Gastrocnemius medialis (tissue), 4 donors: ENCODE results near the gene ADARB2. TPM values are rescaled to one million over a fixed set of nuclear protein-coding genes. Genes with fewer than 3 reads are reported as not detected.

Experiments
- ATAC-seq, 2 donors: fragments of 150-250 bp; one replicate each; pipeline ENCODE4 v1.9.1; 2016
- DNase-seq, 2 donors: peaks; one replicate each; pipeline ENCODE4 v3.0.0-alpha.2; 2019
- H3K27ac ChIP-seq, 4 donors: fragments of 200-600 bp; sonication (generic); 1 replicate in 1 of 4; 2 replicates in 3 of 4; pipeline ENCODE4 v1.5.1; 2016 to 2018; ENCODE audit warnings: mild to moderate bottlenecking in 2 of 4, moderate library complexity in 1 of 4
- H3K27me3 ChIP-seq, 3 donors: fragments of 200-600 bp; sonication (generic) in 2 of 3; 1 replicate in 1 of 3; 2 replicates in 2 of 3; pipeline versions ENCODE4 v1.5.1 to v1.6.0; 2016 to 2019; ENCODE audit warnings: mild to moderate bottlenecking in 1 of 3, moderate library complexity in 1 of 3
- H3K36me3 ChIP-seq, 2 donors: fragments of 200-600 bp; sonication (generic) in 1 of 2; one replicate each; pipeline ENCODE4 v1.5.1; 2017 to 2018
- H3K4me1 ChIP-seq, 2 donors: fragments of 200-600 bp; sonication (generic) in 1 of 2; one replicate each; pipeline ENCODE4 v1.5.1; 2016 to 2017; ENCODE audit warnings: mild to moderate bottlenecking in 2 of 2
- H3K4me3 ChIP-seq, 4 donors: fragments of 200-600 bp; sonication (generic) in 3 of 4; 1 replicate in 1 of 4; 2 replicates in 3 of 4; pipeline ENCODE4 v1.5.1; 2016 to 2019; ENCODE audit warnings: mild to moderate bottlenecking in 2 of 4
- H3K9me3 ChIP-seq, 3 donors: fragments of 200-600 bp; sonication (generic) in 2 of 3; 1 replicate in 1 of 3; 2 replicates in 2 of 3; pipeline ENCODE4 v1.5.1; 2016 to 2019
- POLR2A ChIP-seq, 2 donors: fragments of 450-650 bp; IDR thresholded peaks; one replicate each; pipeline ENCODE4 v1.6.1; 2017; ENCODE audit warnings: antibody characterized with exemption in 2 of 2, mild to moderate bottlenecking in 2 of 2, moderate library complexity in 2 of 2
- in situ Hi-C, 4 donors: fragments of 200-750 bp; cut with MboI; loops; one replicate each; pipeline versions ENCODE4 v1.15.0 to v1.8.0; 2017; ENCODE audit warnings: low sequenced_read_pairs in 4 of 4
- intact Hi-C: fragments of 100-400 bp; cut with DNase I; formaldehyde crosslinking; loops from one replicate; pipeline ENCODE4 v1.15.1; 2023; ENCODE audit warnings: low total_unique reads
- total RNA-seq, 4 donors: library from RNA; depleted of rRNA; stranded (reverse); fragments of >200 nt; gene quantifications; one replicate each; pipeline versions ENCODE4 v1.1.0 to v1.2.3, GENCODE V29; 2016
- TF ChIP-seq, protein P1 (sequence below), 5 experiments: fragments of 450-650 bp in 3 of 5; fragments of 200-600 bp in 2 of 5; sonication (generic) in 2 of 5; IDR thresholded peaks in 4 of 5; conservative IDR thresholded peaks in 1 of 5; 1 replicate in 4 of 5; 2 replicates in 1 of 5; pipeline ENCODE4 v1.5.1; 2016 to 2019; ENCODE audit warnings: antibody characterized with exemption in 5 of 5, mild to moderate bottlenecking in 3 of 5, moderate library complexity in 3 of 5

The ADARB2 gene
- total RNA-seq, 4 donors from 2014 or later = 0.07 to 0.87 (median 0.10) TPM

DNA sequence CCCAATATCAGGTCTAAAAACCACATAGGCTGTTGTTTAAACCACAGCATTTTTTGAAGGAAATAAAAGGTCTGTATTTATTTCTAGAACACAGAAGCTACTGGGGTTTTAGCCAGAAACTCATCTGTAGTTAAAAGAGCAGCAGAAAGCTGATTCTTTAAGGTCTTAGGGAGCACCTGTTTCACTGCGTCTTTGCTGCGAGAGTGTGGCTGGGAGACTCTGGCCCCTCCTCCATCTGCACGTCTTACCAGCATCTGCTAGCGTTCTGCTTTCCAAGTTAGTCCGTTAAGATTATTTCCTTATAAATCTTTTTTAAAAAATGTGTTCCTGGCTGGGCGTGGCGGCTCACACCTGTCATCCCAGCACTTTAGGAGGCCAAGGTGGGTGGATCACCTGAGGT is 95.9 kb downstream of the ADARB2 start:
- in situ Hi-C loops = no loop called here
- no peak overlapping the region for H3K4me3 ChIP-seq
- no peak for ATAC-seq

DNA sequence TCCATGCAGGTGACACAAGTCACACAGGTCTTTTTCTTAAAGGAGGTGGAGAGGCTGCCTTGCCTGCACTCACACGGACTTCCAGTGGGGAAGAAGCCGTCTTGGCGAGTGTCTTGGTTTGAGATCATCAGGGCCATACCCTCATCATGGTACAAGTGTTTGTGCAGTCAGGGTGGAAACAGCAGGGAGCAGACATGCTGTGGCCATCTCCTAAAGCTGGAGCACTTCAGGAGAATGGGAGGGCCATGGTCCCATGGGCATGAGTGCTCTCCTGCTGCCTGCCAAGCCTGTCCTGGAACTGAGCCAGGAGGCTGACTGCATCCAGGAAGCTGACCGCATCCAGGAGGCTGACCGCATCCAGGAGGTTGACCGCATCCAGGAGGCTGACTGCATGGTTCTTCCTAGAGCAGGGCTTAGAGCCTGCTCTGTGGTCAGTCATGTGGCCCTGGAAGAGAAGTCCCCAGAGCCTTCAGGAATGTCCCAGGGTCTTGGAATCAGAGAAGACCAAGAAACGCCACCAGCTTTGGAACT is 98.4 kb downstream of the ADARB2 start:
- in situ Hi-C loops (no loop called here), intact Hi-C loops (no loop called here)
- no peaks in the 10 kb centered on the region for H3K27me3 ChIP-seq
- no peaks in the 10 kb centered on the region for H3K9me3 ChIP-seq
- TF ChIP-seq POLR2A (IDR thresholded peaks at IDR 0.05) = no peak
- TF ChIP-seq, protein P1, sequence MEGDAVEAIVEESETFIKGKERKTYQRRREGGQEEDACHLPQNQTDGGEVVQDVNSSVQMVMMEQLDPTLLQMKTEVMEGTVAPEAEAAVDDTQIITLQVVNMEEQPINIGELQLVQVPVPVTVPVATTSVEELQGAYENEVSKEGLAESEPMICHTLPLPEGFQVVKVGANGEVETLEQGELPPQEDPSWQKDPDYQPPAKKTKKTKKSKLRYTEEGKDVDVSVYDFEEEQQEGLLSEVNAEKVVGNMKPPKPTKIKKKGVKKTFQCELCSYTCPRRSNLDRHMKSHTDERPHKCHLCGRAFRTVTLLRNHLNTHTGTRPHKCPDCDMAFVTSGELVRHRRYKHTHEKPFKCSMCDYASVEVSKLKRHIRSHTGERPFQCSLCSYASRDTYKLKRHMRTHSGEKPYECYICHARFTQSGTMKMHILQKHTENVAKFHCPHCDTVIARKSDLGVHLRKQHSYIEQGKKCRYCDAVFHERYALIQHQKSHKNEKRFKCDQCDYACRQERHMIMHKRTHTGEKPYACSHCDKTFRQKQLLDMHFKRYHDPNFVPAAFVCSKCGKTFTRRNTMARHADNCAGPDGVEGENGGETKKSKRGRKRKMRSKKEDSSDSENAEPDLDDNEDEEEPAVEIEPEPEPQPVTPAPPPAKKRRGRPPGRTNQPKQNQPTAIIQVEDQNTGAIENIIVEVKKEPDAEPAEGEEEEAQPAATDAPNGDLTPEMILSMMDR (IDR thresholded peaks at IDR 0.05 in 4 of 5, conservative IDR thresholded peaks at IDR 0.05 in 1 of 5) = no peak
- ATAC-seq (no peak), DNase-seq (no peak)
- H3K4me1 ChIP-seq = no peaks in the 10 kb centered on the region
- no peaks in the 10 kb centered on the region for H3K36me3 ChIP-seq
- no peak overlapping the region for H3K27ac ChIP-seq
- H3K4me3 ChIP-seq = no peak overlapping the region

More for the DNA sequence above, 95.9 kb downstream of the ADARB2 start:
- Histone ChIP-seq H3K4me1 (no peaks in the 10 kb centered on the region), H3K27ac (no peak overlapping the region), H3K36me3 (no peaks in the 10 kb centered on the region), H3K9me3 (no peaks in the 10 kb centered on the region), H3K27me3 (no peaks in the 10 kb centered on the region)
- no peak for DNase-seq
- intact Hi-C loops = no loop called here
- TF ChIP-seq, protein P1 (IDR thresholded peaks at IDR 0.05 in 4 of 5, conservative IDR thresholded peaks at IDR 0.05 in 1 of 5) = no peak
- no peak for TF ChIP-seq POLR2A (IDR thresholded peaks at IDR 0.05)

DNA sequence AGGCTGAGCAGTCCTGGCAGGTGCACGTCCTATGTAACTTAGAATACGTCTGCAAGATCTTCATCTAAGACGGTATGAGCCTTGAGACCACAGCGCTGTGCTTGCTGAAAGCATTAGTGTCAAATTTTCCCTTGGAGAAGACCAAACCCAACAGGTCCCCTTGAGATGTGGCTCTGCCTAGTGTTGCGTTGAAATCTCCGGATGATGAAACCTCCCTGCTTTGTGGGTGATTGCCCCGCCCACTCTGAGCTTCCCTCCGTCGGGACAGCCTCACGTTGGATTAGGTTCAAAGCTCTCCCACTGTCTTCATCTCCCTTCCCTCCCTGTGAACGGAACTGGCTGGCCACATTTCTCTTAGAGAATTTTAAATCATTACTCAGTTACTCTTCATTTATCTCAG is 102.0 kb downstream of the ADARB2 start:
- Histone ChIP-seq H3K4me3 (no peak overlapping the region), H3K9me3 (no peaks in the 10 kb centered on the region), H3K27me3 (no peaks in the 10 kb centered on the region), H3K27ac (no peak overlapping the region), H3K4me1 (no peaks in the 10 kb centered on the region), H3K36me3 (no peaks in the 10 kb centered on the region)
- intact Hi-C loops = no loop called here
- no peak for ATAC-seq
- TF ChIP-seq, protein P1 (IDR thresholded peaks at IDR 0.05 in 4 of 5, conservative IDR thresholded peaks at IDR 0.05 in 1 of 5) = no peak
- TF ChIP-seq POLR2A (IDR thresholded peaks at IDR 0.05) = no peak
- in situ Hi-C loops = no loop called here
- DNase-seq = no peak

DNA sequence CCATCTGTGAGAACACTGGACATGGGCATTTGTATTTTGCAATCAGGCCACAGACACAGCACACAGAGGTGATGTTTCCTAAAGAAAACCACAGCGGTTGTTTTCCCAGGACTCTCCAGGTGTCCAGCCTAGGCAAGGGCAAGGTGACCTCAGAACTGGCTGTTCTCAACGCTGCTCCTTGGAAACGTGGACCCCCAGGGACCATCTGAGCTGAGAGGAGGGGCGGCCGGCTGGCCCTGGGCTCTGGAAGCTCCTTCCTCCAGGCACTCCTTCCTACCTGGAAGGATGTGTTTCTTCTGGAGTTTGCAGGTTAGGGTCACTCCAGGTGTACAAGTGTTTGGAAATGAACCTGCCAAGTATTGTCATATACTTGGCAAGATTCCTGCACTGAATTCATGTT is 103.1 kb downstream of the ADARB2 start:
- Histone ChIP-seq H3K27ac (no peak overlapping the region), H3K36me3 (no peaks in the 10 kb centered on the region), H3K9me3 (no peaks in the 10 kb centered on the region), H3K27me3 (no peaks in the 10 kb centered on the region), H3K4me1 (no peaks in the 10 kb centered on the region), H3K4me3 (no peak overlapping the region)
- intact Hi-C loops (no loop called here), in situ Hi-C loops (no loop called here)
- TF ChIP-seq, protein P1 (IDR thresholded peaks at IDR 0.05 in 4 of 5, conservative IDR thresholded peaks at IDR 0.05 in 1 of 5) = no peak
- TF ChIP-seq POLR2A (IDR thresholded peaks at IDR 0.05) = no peak
- no peak for DNase-seq
- ATAC-seq = no peak

DNA sequence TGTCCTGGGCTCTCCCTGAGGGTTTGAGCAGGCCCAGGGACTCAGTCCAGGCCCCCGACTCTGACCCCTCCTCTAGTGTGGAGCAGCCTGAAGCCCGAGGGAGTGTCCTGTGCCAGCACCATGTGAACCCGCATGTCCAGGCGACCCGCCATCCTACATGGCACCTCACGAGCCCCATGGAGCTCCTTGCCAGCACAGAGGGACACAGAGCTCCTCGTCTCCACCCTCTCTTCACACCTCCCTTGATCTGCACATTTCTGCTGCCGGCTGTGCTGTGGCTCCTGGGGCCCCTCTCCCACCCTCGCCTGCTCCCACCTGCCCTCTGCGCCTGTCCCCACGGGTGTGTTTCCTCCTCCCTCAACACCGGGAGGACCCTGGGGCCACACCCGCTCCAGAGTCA is 103.5 kb downstream of the ADARB2 start:
- intact Hi-C loops = no loop called here
- no peak for TF ChIP-seq POLR2A (IDR thresholded peaks at IDR 0.05)
- TF ChIP-seq, protein P1 (IDR thresholded peaks at IDR 0.05 in 4 of 5, conservative IDR thresholded peaks at IDR 0.05 in 1 of 5) = no peak
- ATAC-seq (no peak), DNase-seq (no peak)
- no peaks in the 10 kb centered on the region for H3K4me1 ChIP-seq
- no peaks in the 10 kb centered on the region for H3K36me3 ChIP-seq
- no peaks in the 10 kb centered on the region for H3K9me3 ChIP-seq
- no peak overlapping the region for H3K27ac ChIP-seq
- in situ Hi-C loops = no loop called here
- no peaks in the 10 kb centered on the region for H3K27me3 ChIP-seq
- H3K4me3 ChIP-seq = no peak overlapping the region
